GM19463 (cell line): ENCODE results near the gene MAN1C1.
"Not testable (repeated sequence)": the region's sequence is repeated elsewhere in the genome, so short reads cannot be mapped to it uniquely, and the experiment has no call there.

Experiments used
- ATAC-seq: cut with Tn5 transposase; IDR thresholded peaks from one replicate; pipeline ENCODE4 v1.9.1; 2021; ENCODE audit warnings: mild to moderate bottlenecking, moderate library complexity; ENCODE audit not compliant: unreplicated experiment

MAN1C1 gene

DNA sequence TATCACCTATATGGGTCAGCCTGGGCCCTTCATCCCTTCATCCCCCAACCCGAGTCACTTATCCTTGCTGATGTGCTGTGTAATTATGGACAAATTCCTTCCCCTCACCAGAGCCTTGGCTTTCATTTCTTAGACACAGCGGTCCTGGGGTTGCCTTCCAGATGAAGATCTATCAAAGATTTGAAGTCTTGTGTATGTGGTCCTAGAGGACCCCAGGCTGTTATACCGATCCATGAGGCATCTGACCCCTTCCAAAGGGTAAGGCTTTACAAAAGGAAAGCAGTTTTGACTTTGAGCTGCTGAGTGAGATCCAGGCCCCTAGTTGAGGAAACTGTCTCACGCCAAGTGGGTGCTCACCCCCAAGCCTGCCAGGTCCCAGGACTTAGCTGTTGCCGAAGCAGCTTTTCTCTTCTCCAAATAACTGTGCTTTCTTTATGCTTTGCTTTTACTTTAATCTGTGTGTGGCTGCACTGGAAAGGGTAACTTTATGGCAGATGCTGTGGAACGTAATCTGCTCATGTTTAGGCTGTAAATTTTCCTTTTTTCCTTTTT is 37.6 kb downstream of the MAN1C1 start:
- ATAC-seq, result no peak

DNA sequence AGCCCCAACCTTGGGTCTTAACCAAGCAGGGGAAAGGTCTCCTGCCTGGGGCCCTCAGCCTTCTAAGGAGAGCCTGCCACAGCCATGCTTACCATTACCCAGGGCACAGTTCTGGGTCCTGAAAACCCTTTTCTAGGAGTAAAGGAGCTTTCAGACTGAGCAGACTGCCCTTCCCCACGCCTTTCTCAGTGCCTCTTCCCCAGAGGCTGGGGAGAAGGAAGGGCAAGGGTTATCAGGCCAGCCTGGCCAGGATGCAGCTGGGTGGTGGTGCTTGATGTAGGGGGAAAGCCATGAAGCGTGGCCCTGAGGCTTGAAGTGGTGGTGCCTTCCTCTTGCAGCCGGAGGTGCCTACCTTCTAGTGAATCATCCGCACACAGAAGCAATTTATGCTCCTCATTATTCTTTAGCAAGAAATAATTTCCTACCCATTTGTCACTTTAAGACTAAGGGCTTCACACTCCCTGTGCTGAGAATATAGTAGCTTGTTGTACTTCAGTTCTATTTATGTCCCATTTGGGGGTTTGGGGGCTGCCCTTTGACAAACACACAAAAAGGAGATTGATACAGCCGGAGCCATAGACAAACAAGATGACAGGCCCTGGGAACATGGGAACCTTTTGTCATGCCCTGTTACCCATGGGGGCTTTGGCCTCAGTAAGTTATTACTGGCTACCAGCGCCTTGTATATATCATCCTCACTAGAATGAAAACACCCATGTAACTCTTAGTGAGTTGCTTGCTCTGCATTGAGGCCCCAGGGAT is 40.7 kb downstream of the MAN1C1 start:
- ATAC-seq, result no peak

DNA sequence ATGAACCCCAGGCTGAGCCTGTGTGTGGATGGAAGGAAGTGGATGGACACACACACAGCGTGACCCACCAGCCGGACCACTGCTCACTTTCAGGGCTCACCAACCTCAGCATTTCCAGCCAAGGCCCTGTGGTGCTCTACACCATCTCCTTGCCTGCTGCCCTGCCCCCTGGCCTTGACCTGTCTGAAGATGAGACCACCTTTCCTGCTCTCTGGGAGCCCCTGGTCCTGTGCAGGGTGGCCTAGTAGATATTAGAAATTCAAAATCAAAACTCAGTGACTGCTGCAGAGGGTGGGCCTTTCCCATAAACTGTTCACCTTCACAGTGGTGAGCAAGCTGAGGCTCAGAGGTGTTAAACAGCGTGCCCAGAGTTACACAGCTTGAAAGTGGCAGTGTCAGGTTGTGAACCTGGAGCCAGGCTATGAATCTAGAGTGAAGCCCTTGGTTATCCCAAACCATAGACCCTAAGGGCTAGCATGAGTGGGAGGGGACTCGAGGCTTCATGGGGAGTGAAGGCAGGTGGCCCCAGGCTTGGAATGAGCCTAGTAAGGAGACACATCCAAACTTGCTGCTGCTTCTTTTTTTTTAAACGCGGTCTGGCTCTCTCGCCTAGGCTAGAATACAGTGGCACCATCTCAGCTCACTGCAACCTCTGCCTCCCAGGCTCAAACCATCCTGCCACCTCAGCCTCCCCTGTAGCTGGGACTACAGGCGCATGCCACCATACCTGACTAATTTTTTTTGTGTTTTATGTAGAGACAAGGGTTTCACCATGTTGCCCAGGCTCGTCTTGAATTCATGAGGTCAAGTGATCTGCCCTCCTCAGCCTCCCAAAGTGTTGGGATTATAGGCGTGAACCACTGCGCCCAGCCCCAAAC is 41.5 kb downstream of the MAN1C1 start:
- no peak for ATAC-seq

DNA sequence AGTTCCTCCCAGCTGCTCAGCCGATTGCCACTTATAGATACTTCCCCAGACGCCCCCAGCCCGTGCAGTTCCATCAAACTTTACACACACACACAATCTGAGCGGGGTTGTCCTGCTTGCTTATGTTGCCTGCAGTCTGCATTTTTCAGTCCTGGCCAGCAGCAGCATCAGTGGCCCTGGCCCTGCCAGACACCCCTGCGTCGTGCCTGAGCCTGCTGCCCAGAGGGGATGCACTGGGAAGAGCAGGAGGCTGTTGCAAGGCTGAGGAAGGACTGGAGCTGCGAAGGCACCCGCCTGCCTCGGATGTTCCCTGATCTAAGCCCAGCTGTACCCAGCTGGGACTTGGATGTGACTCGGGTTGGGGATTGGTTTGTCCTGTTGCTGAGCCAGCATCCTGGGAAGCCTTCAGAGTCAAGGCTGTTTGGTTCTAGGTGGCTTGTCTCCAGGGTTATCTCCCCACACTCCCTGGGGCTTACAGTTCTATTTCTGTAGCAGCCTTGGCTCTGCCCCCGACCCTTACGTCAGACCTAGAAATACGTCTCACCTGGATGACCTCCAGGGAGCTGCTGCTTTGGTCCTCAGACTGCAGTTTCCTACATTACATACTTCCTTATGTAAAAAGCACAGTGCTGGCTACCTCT is 42.3 kb downstream of the MAN1C1 start:
- no peak for ATAC-seq

DNA sequence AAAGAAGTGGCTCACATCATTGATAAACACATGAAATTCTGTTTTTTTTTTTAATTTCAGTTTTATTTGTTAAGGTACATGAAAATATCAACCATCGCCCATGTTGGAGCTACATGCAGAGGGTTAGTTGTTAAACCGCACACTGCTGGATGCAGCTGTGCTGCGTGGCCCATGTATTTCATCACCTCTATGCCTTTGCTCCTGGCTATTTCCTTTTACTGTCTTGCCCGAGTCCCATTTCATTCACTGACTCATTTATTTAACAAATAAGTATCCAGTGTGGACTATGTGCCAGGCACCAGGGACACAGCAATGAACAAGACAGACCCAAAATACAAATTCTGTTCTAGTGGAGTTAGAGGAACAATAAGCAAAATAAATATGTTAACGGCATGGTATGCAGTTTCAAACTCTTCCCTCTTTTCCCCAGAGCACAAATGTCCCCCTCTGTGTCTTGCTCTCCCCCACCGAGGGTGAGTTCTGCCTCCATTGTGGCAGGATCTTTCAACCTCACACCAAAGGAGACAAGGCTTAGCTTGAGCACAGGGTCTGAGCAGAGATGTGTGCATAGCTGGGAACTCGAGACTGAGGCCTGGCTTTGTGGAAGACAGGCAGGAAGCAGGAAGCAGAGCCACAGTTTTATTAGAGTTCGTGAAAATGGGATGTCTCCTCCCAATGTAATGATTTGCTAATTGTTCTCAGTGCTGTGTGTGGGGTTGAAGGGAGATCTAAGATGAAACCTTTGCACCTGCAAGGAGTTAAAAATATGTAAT is 44.6 kb downstream of the MAN1C1 start:
- no peak for ATAC-seq

DNA sequence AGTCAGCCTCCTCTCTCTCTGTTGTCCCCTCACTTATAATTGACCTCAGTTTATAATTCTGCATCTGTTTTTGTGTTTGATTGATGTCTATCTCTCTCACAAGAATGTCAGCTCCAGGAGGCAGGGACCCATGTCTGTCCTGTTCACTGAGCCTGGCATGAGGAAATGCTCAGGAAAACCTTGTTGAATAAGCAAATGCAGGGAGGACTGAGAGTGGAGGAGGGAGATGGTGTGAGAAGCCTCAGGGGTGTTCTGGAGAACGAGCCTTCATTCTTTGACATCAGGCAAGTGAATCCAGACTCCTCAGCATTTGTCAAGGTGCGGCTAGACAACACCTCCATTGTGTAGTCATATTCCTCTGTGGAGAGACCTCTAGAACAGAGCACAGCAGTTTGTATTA is 45.5 kb downstream of the MAN1C1 start:
- ATAC-seq, result no peak

DNA sequence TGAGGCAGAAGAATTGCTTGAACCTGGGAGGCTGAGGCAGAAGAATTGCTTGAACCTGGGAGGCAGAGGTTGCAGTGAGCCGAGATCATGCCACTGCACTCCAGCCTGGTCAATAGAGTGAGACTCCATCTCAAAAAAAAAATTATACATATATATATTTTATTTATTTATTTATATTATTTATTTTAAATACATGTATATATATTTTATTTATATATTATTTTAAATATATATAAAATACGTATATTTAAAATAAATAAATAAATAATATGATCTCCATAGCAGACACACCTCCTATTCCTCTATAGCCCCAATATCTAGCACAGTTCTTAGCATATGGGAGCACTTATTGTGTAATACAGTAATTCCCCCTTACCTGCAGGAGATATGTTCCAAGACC is 46.4 kb downstream of the MAN1C1 start:
- ATAC-seq, result not testable (repeated sequence)

DNA sequence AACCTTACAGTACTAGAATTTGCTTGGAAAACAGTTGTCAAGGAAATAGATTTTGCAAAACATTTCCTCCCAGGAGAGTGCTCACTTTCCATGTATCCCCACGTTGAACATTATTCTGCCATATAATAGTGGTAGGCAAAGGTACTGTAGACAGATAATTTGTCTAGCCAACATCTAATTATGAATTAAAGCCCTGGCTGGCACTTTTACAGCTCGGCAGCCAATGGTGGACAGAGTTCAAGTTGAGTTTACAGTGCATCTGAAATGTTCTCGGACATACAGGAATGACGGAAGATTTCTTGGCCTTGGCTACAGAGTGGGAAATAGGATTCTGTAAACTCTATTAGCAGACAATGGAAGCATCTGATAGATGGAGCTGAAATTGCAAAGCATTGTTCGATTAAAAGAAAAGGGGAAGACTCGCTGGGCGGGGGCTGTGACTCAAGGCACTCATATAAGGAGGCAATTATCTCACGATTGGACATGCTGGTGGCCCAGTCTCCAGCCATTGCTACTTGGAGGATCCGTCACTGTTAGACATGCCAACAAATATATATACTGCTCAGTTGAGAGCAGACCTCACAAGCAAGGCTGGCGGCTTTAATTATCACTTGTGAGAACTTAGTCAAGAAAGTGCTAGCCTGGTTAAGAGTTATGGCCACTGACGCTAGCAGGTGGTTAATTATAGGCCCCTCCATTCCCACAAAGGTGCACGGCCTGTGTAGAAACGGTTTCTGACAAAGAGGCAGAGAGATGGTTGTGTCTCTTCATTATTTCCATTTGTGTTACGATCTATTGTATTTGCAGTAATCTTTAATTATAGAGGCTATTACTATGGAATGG is 48.0 kb downstream of the MAN1C1 start:
- ATAC-seq, result no peak

DNA sequence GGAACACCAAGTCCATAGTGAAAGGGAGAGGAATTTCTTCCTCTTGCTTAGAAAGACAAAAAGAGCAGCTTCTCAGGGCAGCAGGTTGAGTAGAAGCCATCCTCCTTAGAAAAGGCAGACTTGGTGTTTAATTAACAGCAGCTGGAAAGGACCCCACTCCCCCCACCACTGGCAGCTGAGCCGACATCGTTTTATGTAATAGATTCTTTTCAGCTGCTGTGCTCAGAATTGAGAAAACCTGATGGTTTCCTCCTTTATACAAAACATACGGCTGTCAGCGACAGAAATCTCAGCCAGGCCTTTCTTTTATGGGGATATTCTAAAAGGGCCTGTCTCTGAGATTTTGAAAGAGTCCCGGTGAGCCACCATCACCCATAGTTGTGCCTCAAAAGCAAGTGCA is 49.9 kb downstream of the MAN1C1 start:
- no peak for ATAC-seq

DNA sequence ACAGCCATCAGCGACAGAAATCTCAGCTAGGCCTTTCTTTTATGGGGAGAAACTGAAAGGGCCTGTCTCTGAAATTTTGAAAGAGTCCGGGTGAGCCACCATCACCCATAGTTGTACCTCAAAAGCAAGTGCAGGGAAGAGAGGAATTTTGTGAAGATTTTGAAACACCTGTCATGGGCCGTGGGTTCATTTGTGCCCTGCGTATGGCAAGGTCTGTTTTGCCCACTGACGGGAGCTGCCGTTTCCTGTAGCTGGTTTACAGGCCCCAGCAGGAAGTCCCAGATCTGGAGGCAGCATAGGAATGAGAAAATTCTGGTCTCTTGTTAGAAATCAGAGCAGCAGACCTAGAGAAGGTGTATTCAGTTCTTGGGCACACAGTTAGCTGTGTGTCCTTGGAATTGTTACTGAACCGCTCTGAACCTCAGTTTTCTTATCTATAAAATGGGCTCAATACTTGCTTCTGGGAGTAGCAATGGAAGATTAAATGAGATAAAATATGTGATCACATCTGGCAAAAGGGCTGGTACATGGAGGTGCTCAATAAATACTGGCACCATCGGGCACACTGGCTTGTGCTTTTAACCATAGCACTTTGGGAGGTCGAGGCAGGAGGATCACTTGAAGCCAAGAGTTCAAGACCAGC is 52.5 kb downstream of the MAN1C1 start:
- no peak for ATAC-seq

DNA sequence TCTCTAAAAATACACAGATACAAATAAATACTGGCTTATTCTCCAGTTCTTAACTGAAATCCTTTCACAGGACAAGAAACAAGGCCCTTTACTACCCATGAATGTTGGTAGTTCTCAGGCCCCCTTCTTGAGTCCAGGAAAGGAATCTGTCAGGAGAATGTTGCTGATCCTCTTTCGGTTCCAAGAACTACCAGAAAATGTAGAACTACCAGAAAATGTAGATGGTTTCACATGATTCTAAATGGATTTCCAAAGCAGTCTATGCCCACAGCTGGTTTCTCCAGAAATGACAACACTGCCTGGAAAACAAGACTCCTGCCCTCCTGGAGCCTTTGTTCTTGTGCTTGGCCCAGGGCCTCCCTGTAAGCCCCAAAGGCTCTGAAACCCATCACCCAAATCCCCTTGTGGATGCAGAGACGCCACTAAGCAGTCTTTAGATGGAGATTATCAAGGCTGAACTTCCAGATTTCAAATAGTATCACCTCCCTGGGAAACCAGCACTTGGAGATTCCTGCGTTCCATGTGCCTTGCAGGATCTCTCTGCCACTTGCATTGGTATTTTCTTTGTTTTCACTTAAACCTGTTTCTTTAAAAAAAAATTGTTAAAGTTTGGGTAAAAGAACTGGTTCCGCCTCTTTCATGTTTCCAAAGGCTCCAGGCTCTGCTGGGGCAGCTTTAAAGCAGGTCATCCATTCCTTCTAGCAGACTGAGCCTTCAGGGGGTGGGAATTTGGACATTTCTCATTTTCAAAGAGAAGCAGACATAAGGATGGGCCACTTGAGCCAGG is 53.4 kb downstream of the MAN1C1 start:
- no peak for ATAC-seq

DNA sequence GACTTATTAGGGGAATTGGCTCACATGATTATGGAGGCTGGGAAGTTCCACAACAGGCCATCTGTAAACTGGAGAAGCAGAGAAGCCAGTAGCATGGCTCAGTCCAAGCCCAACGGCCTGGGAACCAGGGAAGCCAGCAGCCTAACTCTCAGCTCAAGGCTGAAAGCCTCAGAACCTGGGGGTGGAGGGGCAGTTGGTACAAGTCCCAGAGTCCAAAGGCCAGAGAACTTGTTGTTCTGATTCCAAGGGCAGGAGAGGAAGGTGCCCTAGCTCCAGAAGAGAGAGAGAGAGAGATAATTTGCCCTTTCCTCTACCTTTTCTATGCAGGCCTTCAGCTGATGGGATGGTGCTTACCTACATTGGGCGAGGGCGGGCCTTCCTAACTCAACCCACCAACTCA is 55.3 kb downstream of the MAN1C1 start:
- ATAC-seq, result no peak

DNA sequence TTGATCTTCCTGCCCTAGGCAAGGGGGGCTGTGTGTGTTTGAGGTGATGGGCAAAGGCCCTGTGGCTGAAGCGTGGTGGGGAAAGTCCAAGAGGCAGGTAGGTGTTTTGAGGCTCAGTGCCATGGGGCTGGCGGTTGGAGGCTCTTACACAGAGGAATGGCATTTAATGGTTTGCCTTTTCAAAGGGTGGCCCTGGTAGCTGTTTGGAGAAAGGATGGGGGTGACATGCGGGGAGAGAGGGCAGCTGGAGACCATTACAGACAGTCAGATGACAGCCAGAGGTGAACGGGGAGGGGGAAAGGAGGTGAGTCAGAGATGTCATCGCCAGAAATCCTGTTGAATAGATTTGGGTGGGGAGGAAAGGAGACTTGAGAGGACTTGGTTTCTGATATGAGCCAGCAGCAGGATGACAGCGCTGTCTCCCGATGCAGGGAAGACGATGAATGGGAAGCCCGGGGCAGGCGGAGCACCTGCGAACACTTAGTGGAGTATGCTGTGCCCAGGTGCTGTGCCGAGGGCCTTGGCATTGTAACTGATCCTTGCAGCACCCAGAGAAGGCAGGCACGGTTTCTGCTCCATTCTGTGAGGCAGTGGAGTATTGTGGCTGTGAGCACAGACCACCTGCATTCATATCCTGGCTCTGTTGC is 56.3 kb downstream of the MAN1C1 start:
- no peak for ATAC-seq

DNA sequence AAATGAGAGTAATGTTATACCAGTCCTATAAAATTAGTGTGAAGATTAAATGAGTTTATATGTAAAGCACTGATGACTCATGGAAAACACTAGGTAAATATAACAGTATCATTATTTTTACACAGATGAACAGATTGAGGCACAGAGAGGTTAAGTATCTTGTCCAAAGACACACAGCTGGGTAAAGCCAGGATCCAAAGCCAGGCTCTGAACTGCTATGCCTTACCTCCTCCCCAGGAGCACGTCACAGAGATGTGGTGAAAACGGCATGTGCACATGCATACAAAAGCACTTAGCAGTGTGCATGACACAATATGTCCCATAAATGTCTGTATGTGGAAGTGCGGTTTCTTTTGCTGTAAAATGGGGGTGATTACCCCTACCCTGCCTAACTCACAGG is 56.9 kb downstream of the MAN1C1 start:
- ATAC-seq, result no peak

DNA sequence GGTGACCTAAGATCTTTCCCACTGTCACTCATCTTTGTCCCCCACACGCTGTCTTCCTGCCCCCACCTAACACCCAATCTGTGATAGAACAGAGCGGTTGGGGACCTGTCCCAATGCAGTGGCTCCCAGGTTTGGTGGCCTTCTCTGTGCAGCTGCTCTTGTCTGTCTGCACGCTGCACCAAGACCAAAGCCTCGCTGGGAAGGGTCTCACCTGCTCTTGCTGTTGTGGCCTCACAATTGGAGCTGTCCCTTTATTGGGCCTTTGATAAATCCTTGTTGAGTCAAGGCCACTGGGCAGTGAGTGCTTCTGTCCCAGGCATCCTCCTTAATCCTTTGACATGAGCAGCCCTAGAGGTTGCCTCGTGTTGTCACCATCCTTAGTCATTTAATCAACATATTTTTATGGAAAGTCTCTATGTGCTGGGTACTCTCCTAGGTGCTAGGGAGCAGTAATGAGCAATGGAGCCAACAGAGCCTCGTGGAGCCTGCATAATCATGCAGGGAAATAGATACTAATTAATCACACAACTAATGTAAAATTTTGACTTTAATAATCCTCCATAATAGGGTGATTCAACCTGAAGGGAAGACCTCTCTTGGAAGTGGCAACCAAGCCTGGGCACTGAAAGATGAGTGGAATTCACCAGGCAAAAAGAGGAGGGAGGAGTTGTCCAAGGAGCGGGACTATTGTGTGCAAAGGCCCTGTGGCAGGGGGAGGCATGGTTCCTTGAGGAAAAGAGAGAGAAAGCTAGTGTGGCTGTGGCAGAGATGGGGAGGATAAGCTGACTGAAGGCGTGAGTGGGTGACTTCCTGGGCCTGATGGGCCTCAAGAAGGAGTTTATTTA is 57.6 kb downstream of the MAN1C1 start:
- no peak for ATAC-seq

DNA sequence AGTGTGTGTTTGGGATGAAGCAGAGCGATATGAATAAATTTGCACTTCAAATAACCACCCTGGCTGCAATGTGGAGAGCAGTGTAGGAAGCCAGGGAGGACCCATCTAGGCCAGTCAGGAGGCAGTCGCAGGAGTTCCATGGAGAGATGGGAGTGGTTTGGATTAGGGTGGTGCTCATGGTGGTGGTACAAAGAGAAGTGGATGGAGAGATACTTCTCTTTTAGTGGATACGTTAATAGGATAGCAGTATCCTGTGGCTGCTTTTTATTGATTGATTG is 58.2 kb downstream of the MAN1C1 start:
- ATAC-seq, result no peak

DNA sequence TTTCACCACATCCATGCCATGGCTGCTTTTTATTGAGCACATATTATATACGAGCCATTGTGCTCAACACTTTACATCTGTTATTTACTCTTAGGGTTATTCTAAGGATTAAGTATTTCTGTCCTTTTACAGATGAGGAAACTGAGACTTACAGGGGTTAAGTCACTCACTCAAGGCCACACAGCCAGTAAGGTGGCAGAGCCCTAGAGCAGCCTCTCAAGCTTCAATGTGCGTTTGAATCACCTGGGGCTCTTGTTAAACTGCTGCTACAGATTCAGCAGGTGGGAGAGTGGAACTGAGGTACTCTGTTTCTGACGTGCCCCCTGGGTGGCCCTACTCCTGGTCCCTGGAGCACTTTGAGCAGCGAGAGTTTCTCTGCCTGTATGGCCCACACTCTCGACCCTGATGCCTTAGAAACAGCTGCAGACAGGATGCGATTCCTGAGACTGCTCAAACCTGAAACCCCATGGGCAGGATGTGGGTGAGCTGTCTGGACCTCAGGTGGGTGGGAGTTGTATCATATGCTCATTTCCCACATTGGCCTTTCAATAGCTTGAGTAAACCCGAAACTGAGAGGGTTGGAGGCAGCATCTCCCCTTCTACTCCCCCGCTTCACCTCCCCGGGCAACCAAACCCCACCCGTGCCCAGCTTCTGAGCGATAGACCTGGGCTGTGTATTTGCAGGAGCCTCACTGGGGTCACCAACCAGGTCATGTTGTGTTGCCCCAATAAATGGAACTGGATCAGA is 59.3 kb downstream of the MAN1C1 start:
- peak; percentile 91 for ATAC-seq
